DMS153 (cell line): ENCODE results near the gene SRPK2.

Experiments used
- DNase-seq: peaks from one replicate; lab custom pipeline; 2025; lab: John Stamatoyannopoulos, UW

The SRPK2 gene

GRCh38 chr7:105191331-105191730, 197.4 kb downstream of the SRPK2 start:
- no peak for DNase-seq

GRCh38 chr7:105189859-105190492, 198.7 kb downstream of the SRPK2 start:
- no peak for DNase-seq

- DNase-seq, result no peak
These were observed 200.5 kb downstream of the SRPK2 start for GRCh38 chr7:105188201-105188600.

GRCh38 chr7:105187302-105188169, 201.2 kb downstream of the SRPK2 start:
- no peak for DNase-seq

DNA sequence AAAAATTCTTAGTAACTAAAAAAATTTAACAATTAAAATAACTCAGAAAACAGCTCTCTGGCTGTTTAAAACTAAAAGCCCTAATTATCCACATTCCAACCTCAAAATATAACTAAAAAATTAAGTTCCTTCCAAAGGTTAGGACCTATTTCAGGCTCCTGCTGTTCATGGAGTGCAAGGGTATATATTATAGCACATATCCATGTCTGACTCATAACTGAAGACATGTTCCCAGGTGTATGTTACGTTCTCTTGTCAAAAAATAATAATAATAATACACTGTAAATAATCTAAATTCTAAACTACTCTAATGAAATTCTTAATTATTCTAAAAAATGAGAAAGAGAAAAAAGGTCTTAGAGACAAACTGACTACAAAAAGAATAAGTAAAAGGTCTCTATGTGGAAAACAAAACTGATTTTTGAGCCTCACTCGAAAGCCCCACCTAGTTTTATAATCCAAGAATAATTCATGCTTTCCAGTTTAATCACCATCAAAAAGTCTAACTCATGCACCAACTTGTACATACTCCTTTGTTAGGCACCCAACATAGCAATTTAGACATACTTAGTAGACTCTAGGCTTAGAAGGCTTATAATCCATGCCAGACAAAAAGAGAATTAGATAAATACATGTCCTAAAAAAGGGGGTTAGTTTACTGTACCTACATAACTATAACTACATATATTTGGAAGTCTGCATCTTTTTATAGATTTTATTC, 203.3 kb downstream of the SRPK2 start:
- DNase-seq, result no peak

DNA sequence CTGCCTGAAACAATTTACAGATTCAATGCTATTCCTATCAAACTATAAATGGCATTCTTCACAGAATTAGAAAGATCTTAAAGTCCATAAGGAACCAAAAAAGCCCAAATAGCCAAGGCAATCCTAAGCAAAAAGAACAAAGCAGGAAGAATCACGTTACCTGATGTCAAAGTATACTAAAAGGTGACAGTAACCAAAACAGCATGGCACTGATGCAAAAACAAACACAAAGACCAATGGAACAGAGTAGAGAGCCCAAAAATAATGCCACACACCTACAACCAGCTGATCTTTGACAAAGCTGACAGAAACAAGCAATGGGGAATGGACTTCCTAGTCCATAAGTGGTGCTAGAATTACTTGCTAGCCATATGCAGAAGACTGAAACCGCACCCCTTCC, 208.7 kb downstream of the SRPK2 start:
- no peak for DNase-seq

DNA sequence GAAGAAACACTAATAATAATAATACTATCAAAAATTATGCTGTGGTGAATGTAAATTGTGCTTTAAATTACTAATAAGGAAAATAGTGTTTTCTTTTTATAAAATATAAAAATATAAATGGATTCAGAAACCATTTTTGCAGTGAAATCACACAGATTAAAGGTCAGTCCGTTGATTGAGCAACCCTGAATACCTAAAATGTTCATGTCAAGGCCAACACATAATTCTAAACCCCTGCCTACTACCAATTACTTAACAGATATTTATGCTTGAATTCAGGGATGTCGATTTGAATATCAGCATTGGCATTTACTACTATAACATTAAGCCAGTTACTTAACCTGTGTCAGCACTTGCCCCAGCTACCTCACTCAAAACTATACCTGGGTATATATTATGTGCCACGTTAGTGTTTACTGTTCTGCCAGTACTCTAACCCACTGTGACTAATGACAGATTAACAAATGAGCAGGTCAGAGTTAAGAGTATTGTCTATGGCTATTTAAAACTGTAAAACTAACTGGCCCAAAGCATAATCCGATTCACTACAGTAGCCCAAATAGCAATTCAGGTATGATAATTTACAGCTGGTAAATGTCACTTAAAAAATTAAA, 209.7 kb downstream of the SRPK2 start:
- no peak for DNase-seq

GRCh38 chr7:105178177-105178576, 210.5 kb downstream of the SRPK2 start:
- DNase-seq, result no peak

DNA sequence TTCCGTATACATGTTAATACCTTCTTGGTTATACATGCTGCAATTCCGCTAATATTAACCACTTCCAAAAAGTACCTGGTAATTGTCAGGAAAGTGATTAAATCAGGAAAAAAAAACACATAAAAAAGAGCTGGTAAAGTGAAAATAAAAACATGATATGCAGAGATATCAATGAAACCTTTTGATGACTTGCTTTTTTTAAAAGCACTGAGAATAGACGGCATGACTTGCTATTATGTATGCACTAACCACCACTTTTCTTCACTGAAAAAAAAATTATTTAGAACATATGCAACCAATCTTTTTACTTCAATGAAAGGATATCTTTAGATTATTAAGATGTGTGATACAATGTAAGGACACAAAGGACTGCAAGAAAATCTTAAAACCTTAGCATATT, 211.7 kb downstream of the SRPK2 start:
- no peak for DNase-seq

DNA sequence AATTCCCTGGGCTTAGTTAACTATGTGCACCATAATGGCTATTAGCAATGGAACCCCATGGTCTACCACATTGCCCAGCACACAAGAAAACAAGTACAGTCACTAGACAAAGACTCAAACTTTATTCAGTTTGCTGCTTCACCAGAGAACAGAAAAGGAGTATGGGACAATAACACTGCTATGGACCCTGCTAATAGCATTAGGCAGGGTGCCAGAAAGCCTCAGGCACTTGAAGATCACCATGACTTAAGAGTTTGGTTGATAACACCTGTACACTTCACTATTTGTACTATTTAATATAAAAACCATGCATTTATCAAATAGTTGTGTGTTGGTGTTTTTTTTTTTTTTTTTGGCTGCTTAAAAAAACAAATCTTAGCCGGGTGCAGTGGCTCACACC, 215.1 kb downstream of the SRPK2 start:
- no peak for DNase-seq

GRCh38 chr7:105164751-105165150, 224.0 kb downstream of the SRPK2 start:
- no peak for DNase-seq

DNA sequence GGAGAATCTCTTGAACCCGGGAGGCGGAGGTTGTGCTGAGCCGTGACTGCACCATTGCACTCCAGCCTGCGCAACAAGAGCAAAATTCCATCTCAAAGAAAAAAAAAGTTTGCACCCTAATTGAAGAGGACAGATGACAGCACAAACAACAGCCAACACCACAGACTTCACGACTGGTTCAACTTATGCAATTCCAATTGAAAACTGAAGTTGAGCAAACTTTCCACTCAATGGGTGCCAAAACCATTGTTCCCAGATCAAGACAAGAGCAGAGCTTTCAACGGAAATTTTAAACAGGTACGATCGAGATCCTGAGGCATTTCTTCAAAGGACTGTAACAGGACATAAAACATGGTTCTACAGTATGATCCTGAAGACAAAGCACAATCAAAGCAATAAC, 225.0 kb downstream of the SRPK2 start:
- DNase-seq, result no peak

DNA sequence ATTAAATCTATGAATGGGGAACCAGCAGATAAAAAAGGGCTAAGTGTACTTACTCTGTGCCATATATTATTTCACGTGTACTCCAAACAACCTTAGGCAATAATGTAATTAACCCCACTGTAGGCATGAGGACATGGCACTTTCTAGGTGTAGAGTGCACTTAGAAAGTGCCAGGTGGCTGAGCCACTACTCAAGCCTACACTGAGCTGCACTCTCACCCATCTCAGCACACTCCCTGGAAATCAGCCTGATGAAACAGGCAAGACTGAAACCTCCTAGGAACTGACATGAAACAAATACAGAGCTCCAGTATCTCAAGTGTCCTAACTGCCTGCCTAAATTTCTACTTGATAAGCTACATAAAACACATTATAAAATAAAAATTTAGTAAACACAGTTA, 227.4 kb downstream of the SRPK2 start:
- DNase-seq, result no peak

GRCh38 chr7:105157278-105157677, 231.4 kb downstream of the SRPK2 start:
- DNase-seq, result no peak

- DNase-seq, result no peak
These were observed 232.0 kb downstream of the SRPK2 start for GRCh38 chr7:105156731-105157130.

DNA sequence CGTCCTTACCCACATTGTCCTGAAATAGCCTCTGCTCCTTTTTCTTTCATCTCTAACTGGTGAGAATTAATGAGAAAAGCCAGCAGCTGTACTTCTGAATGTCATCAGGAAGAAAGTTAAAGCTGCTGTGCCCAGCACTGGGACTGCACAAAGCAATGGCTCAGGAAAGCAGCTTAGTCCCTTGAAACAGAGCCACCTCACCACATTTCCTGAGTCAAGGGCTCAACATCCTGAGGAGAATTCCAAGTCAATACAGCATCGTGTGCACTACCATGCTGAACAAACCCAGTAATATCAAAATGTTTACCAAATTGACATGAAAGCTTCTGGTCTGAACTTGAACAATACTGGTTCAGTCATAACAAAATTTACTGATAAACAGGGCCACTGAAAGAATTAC, 234.6 kb downstream of the SRPK2 start:
- no peak for DNase-seq

DNA sequence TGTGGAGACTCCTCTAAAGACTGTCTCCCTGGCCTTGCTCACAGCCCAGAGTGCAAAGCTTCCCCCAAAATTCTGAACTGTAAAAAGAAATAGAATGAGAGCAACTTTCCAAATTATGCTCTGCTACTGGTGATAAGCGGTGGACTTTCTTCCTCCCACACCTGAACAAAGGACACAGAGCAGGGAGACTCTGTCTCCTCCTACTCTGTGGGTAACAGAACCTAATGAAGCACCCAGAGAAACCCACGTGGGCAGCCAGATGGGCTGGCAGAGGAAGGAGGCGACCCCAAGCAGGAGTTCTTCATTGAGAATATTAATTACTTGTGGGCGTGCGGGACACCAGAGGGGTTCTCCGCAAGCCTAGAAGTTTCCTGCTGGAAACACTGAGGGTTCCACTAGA, 235.2 kb downstream of the SRPK2 start:
- no peak for DNase-seq

DNA sequence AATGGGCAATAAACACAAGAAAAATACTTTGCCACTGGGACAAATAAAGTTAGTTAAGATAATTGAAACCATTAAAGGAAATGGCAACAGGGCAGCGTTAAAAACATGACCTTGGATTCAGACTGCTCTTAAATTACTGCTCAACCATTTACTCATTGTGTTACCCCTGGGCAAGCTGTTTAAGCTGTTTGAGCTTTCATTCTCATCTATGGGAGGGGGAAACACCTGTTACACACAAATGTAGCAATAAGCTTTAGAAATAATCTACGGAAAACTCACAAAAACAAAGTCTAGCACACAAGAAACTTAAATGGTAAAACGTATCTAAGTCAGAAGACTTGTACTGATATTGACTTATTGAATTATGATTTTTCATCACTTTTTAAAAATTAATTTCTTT, 237.6 kb downstream of the SRPK2 start:
- DNase-seq, result no peak

- no peak for DNase-seq
These were observed 238.9 kb downstream of the SRPK2 start for GRCh38 chr7:105149827-105150226.

DNA sequence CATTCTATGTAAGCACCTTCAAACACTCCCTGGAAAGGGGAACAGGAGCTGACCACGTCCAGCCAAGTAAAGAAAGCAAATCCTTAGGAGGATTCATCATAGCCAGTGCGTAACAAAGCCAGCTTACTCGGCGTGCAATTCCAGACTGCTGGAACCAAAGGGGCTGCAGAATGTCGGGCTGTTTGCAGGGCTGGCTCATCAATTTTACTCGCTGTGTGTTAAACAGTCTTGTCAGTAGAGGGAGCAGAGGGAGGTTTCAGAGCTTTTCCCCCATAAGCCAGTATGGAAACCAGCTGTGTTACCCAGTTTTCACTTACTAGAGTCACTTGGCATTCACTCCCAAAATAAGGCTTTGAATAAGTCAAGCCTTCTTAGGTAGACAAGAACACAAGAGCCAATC, 247.7 kb downstream of the SRPK2 start:
- DNase-seq, result no peak

- DNase-seq, result no peak
These were observed 249.3 kb downstream of the SRPK2 start for GRCh38 chr7:105139381-105139780.

DNA sequence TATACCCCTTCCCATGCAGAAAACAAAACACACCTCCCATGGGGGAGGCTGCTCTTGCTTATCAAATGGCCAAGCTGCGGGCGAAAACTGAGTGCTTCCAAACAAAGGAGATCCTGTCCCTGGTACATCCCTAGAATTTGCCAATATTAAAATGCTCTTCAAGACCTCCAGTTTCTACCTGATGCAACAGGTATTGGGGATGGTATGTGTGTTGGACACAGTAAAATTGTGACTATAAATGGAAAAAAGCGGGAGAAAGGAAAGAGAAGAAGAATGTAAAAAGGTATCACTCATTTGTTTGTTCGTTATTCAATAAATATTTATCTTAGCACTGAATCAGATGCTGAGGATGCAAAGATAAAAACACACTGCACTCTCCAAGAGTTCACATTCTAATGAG, 250.8 kb downstream of the SRPK2 start:
- no peak for DNase-seq

DNA sequence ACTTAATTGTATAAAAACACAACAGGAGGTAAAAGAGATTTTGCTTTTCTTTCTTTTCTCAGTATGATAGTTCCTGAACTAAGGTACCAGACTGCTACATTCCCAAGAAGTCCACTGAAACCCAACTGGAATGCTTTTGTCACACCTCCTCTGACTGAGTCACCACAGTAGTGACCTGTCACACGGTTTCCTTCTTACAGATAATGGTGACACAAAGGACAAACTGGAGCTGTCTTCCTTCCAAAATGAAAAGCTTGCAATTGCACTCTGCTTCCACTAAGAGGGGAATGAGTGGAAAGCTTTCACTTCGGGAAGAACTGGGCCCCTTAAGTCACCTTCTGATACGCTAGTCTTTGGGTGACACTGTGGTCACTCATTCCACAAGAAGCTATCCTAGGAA, 252.5 kb downstream of the SRPK2 start:
- DNase-seq, result no peak
